Prostate gland (tissue), 2 donors: ENCODE results near the gene UBB. TPM values are rescaled to one million over a fixed set of nuclear protein-coding genes. Genes with fewer than 3 reads are reported as not detected.

Experiments
- DNase-seq: peaks from one replicate; pipeline ENCODE4 v3.0.0-alpha.2; 2019; ENCODE audit warnings: low spot score
- H3K27ac ChIP-seq, 2 donors: fragments of 200-600 bp; sonication (generic); 2 replicates each; pipeline ENCODE4 v1.5.1; 2017 to 2019
- H3K27me3 ChIP-seq: fragments of 200-600 bp; sonication (generic); replicated peaks from 2 replicates; pipeline ENCODE4 v1.5.1; 2019; ENCODE audit not compliant: insufficient read depth
- H3K36me3 ChIP-seq, 2 donors: fragments of 200-600 bp; sonication (generic); 1 replicate in 1 of 2; 2 replicates in 1 of 2; pipeline versions ENCODE4 v1.5.1 to v1.8.1; 2017 to 2019
- H3K4me1 ChIP-seq: fragments of 200-600 bp; sonication (generic); replicated peaks from 2 replicates; pipeline ENCODE4 v1.5.1; 2019
- H3K4me3 ChIP-seq, 2 donors: fragments of 200-600 bp; sonication (generic); 2 replicates each; pipeline ENCODE4 v1.5.1; 2017 to 2019
- H3K9me3 ChIP-seq: fragments of 200-600 bp; sonication (generic); 2 replicates; pipeline ENCODE4 v1.5.1; 2017
- CTCF ChIP-seq, 4 experiments: fragments of 200-600 bp in 2 of 4; fragments of 450-650 bp in 2 of 4; sonication (generic) in 2 of 4; IDR thresholded peaks; 1 replicate in 3 of 4; 2 replicates in 1 of 4; pipeline ENCODE4 v1.5.1; 2016 to 2019; ENCODE audit warnings: antibody characterized with exemption in 4 of 4, mild to moderate bottlenecking in 2 of 4, moderate library complexity in 2 of 4
- POLR2A ChIP-seq: fragments of 450-650 bp; IDR thresholded peaks from one replicate; pipeline ENCODE4 v1.6.1; 2016; ENCODE audit warnings: antibody characterized with exemption, mild to moderate bottlenecking
- POLR2AphosphoS5 ChIP-seq: sonication (generic); formaldehyde crosslinking; IDR thresholded peaks from one replicate; pipeline ENCODE4 v1.6.1; 2017; ENCODE audit warnings: antibody characterized with exemption
- WGBS: methylation state at CpG from one replicate; pipeline ENCODE4 v1.1.5; 2018; 5-methylcytosine and 5-hydroxymethylcytosine counted together
- intact Hi-C: fragments of 100-400 bp; cut with DNase I; formaldehyde crosslinking; loops from one replicate; pipeline ENCODE4 v1.14.2; 2022
- total RNA-seq, 2 donors: library from RNA; depleted of rRNA; stranded (reverse); fragments of >200 nt; gene quantifications; one replicate each; pipeline ENCODE4 v1.1.0, GENCODE V29; 2016

UBB gene
- total RNA-seq, 2 donors from 2014 or later: 1,174 to 1,571 TPM

- no peak for DNase-seq
- H3K9me3 ChIP-seq: no peaks in the 10 kb centered on the region
- H3K4me1 ChIP-seq: no peaks in the 10 kb centered on the region
- intact Hi-C loops: no loop called here
- no peak overlapping the region for H3K4me3 ChIP-seq
- no peaks in the 10 kb centered on the region for H3K27me3 ChIP-seq
- TF ChIP-seq POLR2AphosphoS5 (no peak), CTCF (IDR thresholded peaks at IDR 0.05) (no peak), POLR2A (no peak)
- H3K36me3 ChIP-seq: no peaks in the 10 kb centered on the region
- 69% methylated on average over 7 of the region's 7 CpGs for WGBS
- peak overlapping the region; percentile 51 to 53 for H3K27ac ChIP-seq
These were observed 37.2 kb downstream of the UBB start for GRCh38 chr17:16417896-16418684.

GRCh38 chr17:16418685-16419068, 37.8 kb downstream of the UBB start:
- H3K27ac ChIP-seq: peak overlapping the region; percentile 51 to 53
- no peak for DNase-seq
- H3K4me3 ChIP-seq: no peak overlapping the region
- no peaks in the 10 kb centered on the region for H3K36me3 ChIP-seq
- WGBS: 50% methylated on average over 2 of the region's 2 CpGs
- TF ChIP-seq CTCF (IDR thresholded peaks at IDR 0.05) (no peak), POLR2AphosphoS5 (no peak), POLR2A (no peak)
- intact Hi-C loops: no loop called here
- no peaks in the 10 kb centered on the region for H3K27me3 ChIP-seq
- no peaks in the 10 kb centered on the region for H3K4me1 ChIP-seq
- no peaks in the 10 kb centered on the region for H3K9me3 ChIP-seq

GRCh38 chr17:16419074-16419928, 38.4 kb downstream of the UBB start:
- no peak for DNase-seq
- no peaks in the 10 kb centered on the region for H3K36me3 ChIP-seq
- H3K4me3 ChIP-seq: no peak overlapping the region
- TF ChIP-seq POLR2A (no peak), POLR2AphosphoS5 (no peak), CTCF (IDR thresholded peaks at IDR 0.05) (no peak)
- no peaks in the 10 kb centered on the region for H3K4me1 ChIP-seq
- no peaks in the 10 kb centered on the region for H3K27me3 ChIP-seq
- intact Hi-C loops: no loop called here
- peak overlapping the region; percentile 51 to 53 for H3K27ac ChIP-seq
- 69% methylated on average over 8 of the region's 8 CpGs for WGBS
- no peaks in the 10 kb centered on the region for H3K9me3 ChIP-seq

GRCh38 chr17:16419929-16420271, 39.0 kb downstream of the UBB start:
- H3K27me3 ChIP-seq: no peaks in the 10 kb centered on the region
- no peak for TF ChIP-seq POLR2AphosphoS5
- TF ChIP-seq CTCF (IDR thresholded peaks at IDR 0.05): no peak
- TF ChIP-seq POLR2A: no peak
- peak overlapping the region; percentile 42 to 51 for H3K27ac ChIP-seq
- no peaks in the 10 kb centered on the region for H3K36me3 ChIP-seq
- intact Hi-C loops: no loop called here
- WGBS: 73% methylated on average over 10 of the region's 10 CpGs
- no peaks in the 10 kb centered on the region for H3K9me3 ChIP-seq
- no peaks in the 10 kb centered on the region for H3K4me1 ChIP-seq
- DNase-seq: no peak
- no peak overlapping the region for H3K4me3 ChIP-seq
